AG09319 (cell line): ENCODE data around the gene ARMC2.

Experiments
- DNase-seq: peaks from one replicate; pipeline ENCODE4 v3.0.0-alpha.2; 2010; ENCODE audit warnings: low read depth; ENCODE audit errors: extremely low read depth
- CTCF ChIP-seq: IDR thresholded peaks from 2 replicates; pipeline ENCODE4 v1.5.1; 2011; ENCODE audit warnings: low read depth, mild to moderate bottlenecking, inconsistent platforms, low read length, moderate library complexity

The ARMC2 gene

GRCh38 chr6:108803982-108804490 lies 44.2 kb upstream of the ARMC2 start:
- no peak for TF ChIP-seq CTCF
- no peak for DNase-seq

GRCh38 chr6:108804956-108805355 lies 43.3 kb upstream of the ARMC2 start:
- TF ChIP-seq CTCF: no peak
- DNase-seq: no peak

DNA sequence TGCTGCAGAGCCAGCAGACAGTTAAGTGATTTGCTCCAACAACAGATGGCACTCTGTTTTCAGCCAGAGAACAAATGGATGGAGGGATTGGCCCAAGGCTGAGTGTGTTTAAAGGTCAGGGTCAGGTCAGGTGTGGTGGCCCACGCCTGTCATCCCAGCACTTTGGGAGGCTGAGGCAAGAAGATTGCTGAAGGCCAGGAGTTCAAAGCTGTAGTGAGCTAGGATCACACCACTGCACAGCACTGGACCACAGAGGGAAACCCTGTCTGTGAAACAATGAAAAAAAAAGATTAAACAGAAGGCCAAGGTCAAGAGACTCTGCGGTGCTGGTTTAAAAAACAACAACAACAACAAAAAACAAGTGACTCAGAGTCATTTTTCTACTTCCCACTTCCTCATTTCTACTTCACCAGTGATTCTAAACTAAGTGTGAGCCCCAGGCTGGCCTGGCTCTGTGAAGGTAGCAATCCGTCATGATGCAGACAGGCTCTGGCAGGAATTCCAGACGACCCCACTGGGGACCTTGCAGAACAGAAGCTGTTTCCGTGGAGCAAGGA lies 42.5 kb upstream of the ARMC2 start:
- DNase-seq: no peak
- TF ChIP-seq CTCF: no peak

- no peak for DNase-seq
- TF ChIP-seq CTCF: no peak
These were observed 42.1 kb upstream of the ARMC2 start for GRCh38 chr6:108806171-108806570.

- DNase-seq: no peak
- TF ChIP-seq CTCF: no peak
These were observed 41.6 kb upstream of the ARMC2 start for GRCh38 chr6:108806665-108807064.

GRCh38 chr6:108807928-108808327 lies 40.3 kb upstream of the ARMC2 start:
- no peak for DNase-seq
- no peak for TF ChIP-seq CTCF

- DNase-seq: no peak
- TF ChIP-seq CTCF: no peak
These were observed 39.0 kb upstream of the ARMC2 start for GRCh38 chr6:108809211-108809610.
